Naive B cell (primary cell): ENCODE results near the gene ITPKB. TPM values are rescaled to one million over a fixed set of nuclear protein-coding genes. Genes with fewer than 3 reads are reported as not detected.
A peak's percentile ranks its signal among the peaks of the same experiment; 100 is the strongest.

ENCODE experiments used
- ATAC-seq, 2 donors: fragments of 150-1000 bp; cut with Tn5 transposase; 2 replicates each; pipeline ENCODE4 v1.10.0; 2021; ENCODE audit warnings: low read depth in 2 of 2, mild to moderate bottlenecking in 2 of 2, moderate library complexity in 2 of 2
- DNase-seq: peaks from one replicate; pipeline ENCODE4 v3.0.0; 2022
- H3K27ac Mint-ChIP-seq, 6 donors: one replicate each; pipeline ENCODE4 v1.8.0; 2020 to 2022; ENCODE audit warnings: mild to moderate bottlenecking in 6 of 6, mixed read lengths in 6 of 6, moderate library complexity in 5 of 6, inconsistent platforms in 2 of 6
- H3K27me3 Mint-ChIP-seq, 3 donors: one replicate each; pipeline ENCODE4 v1.8.0; 2021 to 2022; ENCODE audit warnings: mixed read lengths in 3 of 3, mild to moderate bottlenecking in 1 of 3
- H3K36me3 Mint-ChIP-seq, 2 donors: one replicate each; pipeline ENCODE4 v1.8.0; 2020 to 2022; ENCODE audit warnings: mixed read lengths in 2 of 2, inconsistent platforms in 1 of 2, mild to moderate bottlenecking in 1 of 2
- H3K4me1 Mint-ChIP-seq, 3 donors: one replicate each; pipeline ENCODE4 v1.8.0; 2020 to 2022; ENCODE audit warnings: mixed read lengths in 3 of 3, inconsistent platforms in 1 of 3, mild to moderate bottlenecking in 1 of 3, moderate library complexity in 1 of 3
- H3K4me3 Mint-ChIP-seq, 8 donors: one replicate each; pipeline ENCODE4 v1.8.0; 2020 to 2022; ENCODE audit warnings: mild to moderate bottlenecking in 8 of 8, mixed read lengths in 8 of 8, moderate library complexity in 8 of 8, inconsistent platforms in 2 of 8
- H3K9me3 Mint-ChIP-seq, 7 donors: one replicate each; pipeline ENCODE4 v1.8.0; 2020 to 2022; ENCODE audit warnings: mixed read lengths in 7 of 7, mild to moderate bottlenecking in 5 of 7, inconsistent platforms in 2 of 7, moderate library complexity in 1 of 7
- polyA plus RNA-seq, 6 donors: library from polyadenylated mRNA; unstranded; fragments of 300-500 nt; fragmentation: Illumina TruSeq; gene quantifications; one replicate each; pipeline ENCODE4 v1.2.3, GENCODE V29; 2021; ENCODE audit warnings: low read depth in 6 of 6

The ITPKB gene
- polyA plus RNA-seq, 6 donors from 2014 or later = 24.5 to 48.9 (median 34.1) TPM

GRCh38 chr1:226691247-226691646 is 47.8 kb downstream of the ITPKB start:
- peaks cover 12 to 15% of the 10 kb centered on the region in 2 donors for H3K36me3 Mint-ChIP-seq
- H3K4me3 Mint-ChIP-seq = peak overlapping the region; percentile 43 to 91 (median 82)
- no peaks in the 10 kb centered on the region for H3K27me3 Mint-ChIP-seq
- peak overlapping the region; percentile 88 to 100 (median 96) for H3K27ac Mint-ChIP-seq
- no peaks in the 10 kb centered on the region for H3K9me3 Mint-ChIP-seq
- H3K4me1 Mint-ChIP-seq = peaks cover 76 to 99% (median 93%) of the 10 kb centered on the region in 3 donors
- DNase-seq (peak; percentile 70), ATAC-seq (peak; percentile 87)

GRCh38 chr1:226690460-226690982 is 48.6 kb downstream of the ITPKB start:
- Mint-ChIP-seq H3K27ac (peak overlapping the region; percentile 88 to 100 (median 96)), H3K36me3 (peaks cover 12 to 15% of the 10 kb centered on the region in 2 donors), H3K9me3 (no peaks in the 10 kb centered on the region), H3K4me3 (peak overlapping the region; percentile 43 to 91 (median 82)), H3K27me3 (no peaks in the 10 kb centered on the region), H3K4me1 (peaks cover 76 to 99% (median 91%) of the 10 kb centered on the region in 3 donors)
- DNase-seq = no peak
- ATAC-seq = no peak

GRCh38 chr1:226688808-226689207 is 50.3 kb downstream of the ITPKB start:
- no peak for DNase-seq
- no peak for ATAC-seq
- H3K4me1 Mint-ChIP-seq = peaks cover 84 to 99% (median 95%) of the 10 kb centered on the region in 3 donors
- H3K27me3 Mint-ChIP-seq = no peaks in the 10 kb centered on the region
- H3K9me3 Mint-ChIP-seq = no peaks in the 10 kb centered on the region
- H3K27ac Mint-ChIP-seq = peak overlapping the region in 5 of 6 donors; percentile 64 to 100 (median 78)
- peaks cover 15 to 19% of the 10 kb centered on the region in 2 donors for H3K36me3 Mint-ChIP-seq
- H3K4me3 Mint-ChIP-seq = peak overlapping the region in 2 of 8 donors; percentile 20 to 54

- no peaks in the 10 kb centered on the region for H3K27me3 Mint-ChIP-seq
- peaks cover 86 to 99% (median 95%) of the 10 kb centered on the region in 3 donors for H3K4me1 Mint-ChIP-seq
- DNase-seq (no peak), ATAC-seq (peak; percentile 42 to 50)
- no peaks in the 10 kb centered on the region for H3K9me3 Mint-ChIP-seq
- H3K4me3 Mint-ChIP-seq = peak overlapping the region in 3 of 8 donors; percentile 20 to 73 (median 40)
- H3K27ac Mint-ChIP-seq = peak overlapping the region in 5 of 6 donors; percentile 64 to 100 (median 76)
- peaks cover 17 to 21% of the 10 kb centered on the region in 2 donors for H3K36me3 Mint-ChIP-seq
Observed at GRCh38 chr1:226688056-226688748, 50.9 kb downstream of the ITPKB start.

- H3K4me1 Mint-ChIP-seq = peaks cover 87 to 99% (median 95%) of the 10 kb centered on the region in 3 donors
- H3K4me3 Mint-ChIP-seq = peak overlapping the region in 6 of 8 donors; percentile 31 to 80 (median 67)
- H3K27ac Mint-ChIP-seq = peak overlapping the region; percentile 79 to 100 (median 86)
- ATAC-seq = peak; percentile 60 to 69
- peak; percentile 49 for DNase-seq
- H3K27me3 Mint-ChIP-seq = no peaks in the 10 kb centered on the region
- no peaks in the 10 kb centered on the region for H3K9me3 Mint-ChIP-seq
- peaks cover 15 to 21% of the 10 kb centered on the region in 2 donors for H3K36me3 Mint-ChIP-seq
Observed at GRCh38 chr1:226687426-226687825, 51.7 kb downstream of the ITPKB start.

GRCh38 chr1:226686440-226687425 is 52.3 kb downstream of the ITPKB start:
- H3K27ac Mint-ChIP-seq = peak overlapping the region; percentile 79 to 100 (median 86)
- no peak for DNase-seq
- no peak for ATAC-seq
- H3K4me1 Mint-ChIP-seq = peaks cover 88 to 99% (median 95%) of the 10 kb centered on the region in 3 donors
- H3K9me3 Mint-ChIP-seq = no peaks in the 10 kb centered on the region
- no peaks in the 10 kb centered on the region for H3K27me3 Mint-ChIP-seq
- H3K4me3 Mint-ChIP-seq = peak overlapping the region in 7 of 8 donors; percentile 31 to 80 (median 61)
- peaks cover 15 to 21% of the 10 kb centered on the region in 2 donors for H3K36me3 Mint-ChIP-seq

- Mint-ChIP-seq H3K36me3 (peaks cover 15 to 17% of the 10 kb centered on the region in 2 donors), H3K4me1 (peaks cover 86 to 98% (median 94%) of the 10 kb centered on the region in 3 donors), H3K9me3 (no peaks in the 10 kb centered on the region), H3K4me3 (peak overlapping the region in 1 of 8 donors; percentile 47), H3K27me3 (no peaks in the 10 kb centered on the region), H3K27ac (peak overlapping the region in 5 of 6 donors; percentile 59 to 100 (median 89))
- DNase-seq (no peak), ATAC-seq (no peak)
Observed at GRCh38 chr1:226685196-226685820, 53.8 kb downstream of the ITPKB start.

GRCh38 chr1:226684026-226684425 is 55.1 kb downstream of the ITPKB start:
- no peaks in the 10 kb centered on the region for H3K27me3 Mint-ChIP-seq
- peak overlapping the region in 5 of 6 donors; percentile 46 to 100 (median 70) for H3K27ac Mint-ChIP-seq
- no peak for ATAC-seq
- H3K4me3 Mint-ChIP-seq = peak overlapping the region in 3 of 8 donors; percentile 12 to 62 (median 25)
- peaks cover 15 to 16% of the 10 kb centered on the region in 2 donors for H3K36me3 Mint-ChIP-seq
- H3K9me3 Mint-ChIP-seq = no peaks in the 10 kb centered on the region
- no peak for DNase-seq
- peaks cover 91 to 98% (median 96%) of the 10 kb centered on the region in 3 donors for H3K4me1 Mint-ChIP-seq

GRCh38 chr1:226682871-226683814 is 55.9 kb downstream of the ITPKB start:
- Mint-ChIP-seq H3K4me3 (peak overlapping the region in 3 of 8 donors; percentile 3 to 76 (median 69)), H3K36me3 (peaks cover 15 to 16% of the 10 kb centered on the region in 2 donors), H3K27me3 (no peaks in the 10 kb centered on the region), H3K9me3 (no peaks in the 10 kb centered on the region), H3K27ac (peak overlapping the region; percentile 17 to 100 (median 83)), H3K4me1 (peaks cover 92 to 98% (median 96%) of the 10 kb centered on the region in 3 donors)
- DNase-seq (no peak), ATAC-seq (no peak)

- peak overlapping the region in 5 of 6 donors; percentile 70 to 100 (median 90) for H3K27ac Mint-ChIP-seq
- H3K27me3 Mint-ChIP-seq = no peaks in the 10 kb centered on the region
- peaks cover 8 to 16% of the 10 kb centered on the region in 2 donors for H3K36me3 Mint-ChIP-seq
- peaks cover 90 to 98% (median 94%) of the 10 kb centered on the region in 3 donors for H3K4me1 Mint-ChIP-seq
- ATAC-seq = no peak
- no peaks in the 10 kb centered on the region for H3K9me3 Mint-ChIP-seq
- H3K4me3 Mint-ChIP-seq = peak overlapping the region in 3 of 8 donors; percentile 18 to 63 (median 34)
- no peak for DNase-seq
Observed at GRCh38 chr1:226681652-226682493, 57.2 kb downstream of the ITPKB start.

GRCh38 chr1:226680653-226681052 is 58.4 kb downstream of the ITPKB start:
- peaks cover 4 to 14% of the 10 kb centered on the region in 2 donors for H3K36me3 Mint-ChIP-seq
- H3K27ac Mint-ChIP-seq = peak overlapping the region; percentile 98 to 100 (median 100)
- H3K9me3 Mint-ChIP-seq = no peaks in the 10 kb centered on the region
- peaks cover 92 to 99% (median 97%) of the 10 kb centered on the region in 3 donors for H3K4me1 Mint-ChIP-seq
- DNase-seq = no peak
- H3K4me3 Mint-ChIP-seq = peak overlapping the region; percentile 87 to 97 (median 94)
- no peak for ATAC-seq
- no peaks in the 10 kb centered on the region for H3K27me3 Mint-ChIP-seq
